Stimulated activated CD4-positive, alpha-beta T cell treated with anti-CD3 and anti-CD28 coated beads, Interleukin-4, amount 100 ng/mL, for 48 hours (primary cell): ENCODE measurements around the gene RAB7A.

Experiments used
- DNase-seq, 2 donors: peaks; one replicate each; pipeline ENCODE4 v3.0.0-alpha.2; 2020; ENCODE audit warnings: low read depth in 2 of 2

The RAB7A gene

GRCh38 chr3:128726023-128727016 lies at the start of gene RAB7A:
TSS of gene RAB7A (plus strand) at chr3:128726183. CDS start at chr3:128795368, 69,185 bp downstream.
- DNase-seq = peak; percentile 95 to 96

- no peak for DNase-seq
Observed at GRCh38 chr3:128679338-128679737, 46.6 kb upstream of the RAB7A start.

DNA sequence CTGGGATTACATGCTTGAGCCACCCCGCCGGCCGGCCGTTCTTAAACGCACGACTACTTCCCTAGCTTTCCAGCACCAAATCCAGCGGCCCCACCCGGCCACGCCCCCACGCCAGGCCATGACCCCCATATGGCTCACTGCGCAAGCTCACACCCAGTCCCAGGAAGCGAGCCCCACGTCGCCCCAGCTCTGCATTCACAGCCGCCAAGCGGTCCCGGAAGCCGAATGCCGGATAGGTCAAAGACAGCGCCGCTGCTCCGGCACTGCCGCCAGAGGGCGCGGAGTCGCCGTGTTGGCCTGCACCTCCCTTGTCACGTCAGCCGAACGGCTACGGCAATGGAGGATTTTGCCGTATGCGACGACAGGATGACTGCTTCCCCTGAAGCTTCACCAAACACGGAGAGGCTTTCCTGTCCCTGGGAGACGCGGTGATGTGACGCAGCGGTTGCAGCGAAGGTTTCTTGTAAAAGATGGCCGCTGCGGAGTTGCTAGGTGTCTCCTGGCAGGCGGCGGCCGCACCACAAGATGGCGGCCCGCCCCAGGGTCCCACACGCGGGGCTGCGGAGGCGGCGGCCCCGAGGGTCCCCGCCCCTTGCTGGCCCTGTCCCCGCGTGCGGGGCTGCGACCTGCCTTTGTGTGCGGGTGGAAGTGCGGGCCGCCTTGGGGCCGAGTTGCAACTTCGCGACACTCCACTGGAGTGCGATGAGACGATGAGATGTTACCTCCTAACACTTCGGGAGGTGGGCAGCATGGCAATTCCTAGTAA lies 45.2 kb upstream of the RAB7A start:
- peak; percentile 93 to 100 for DNase-seq

- no peak for DNase-seq
Observed at GRCh38 chr3:128681369-128681829, 44.6 kb upstream of the RAB7A start.

- no peak for DNase-seq
Observed at GRCh38 chr3:128683957-128684356, 42.0 kb upstream of the RAB7A start.

- DNase-seq = no peak
Observed at GRCh38 chr3:128684986-128685726, 40.8 kb upstream of the RAB7A start.

GRCh38 chr3:128686465-128686864 lies 39.5 kb upstream of the RAB7A start:
- no peak for DNase-seq

- DNase-seq = no peak
Observed at GRCh38 chr3:128689060-128689459, 36.9 kb upstream of the RAB7A start.

GRCh38 chr3:128693696-128694095 lies 32.3 kb upstream of the RAB7A start:
- no peak for DNase-seq

- no peak for DNase-seq
Observed at GRCh38 chr3:128697341-128697740, 28.6 kb upstream of the RAB7A start.

GRCh38 chr3:128698211-128699047 lies 27.6 kb upstream of the RAB7A start:
- DNase-seq = peak in 1 of 2 donors; percentile 17

DNA sequence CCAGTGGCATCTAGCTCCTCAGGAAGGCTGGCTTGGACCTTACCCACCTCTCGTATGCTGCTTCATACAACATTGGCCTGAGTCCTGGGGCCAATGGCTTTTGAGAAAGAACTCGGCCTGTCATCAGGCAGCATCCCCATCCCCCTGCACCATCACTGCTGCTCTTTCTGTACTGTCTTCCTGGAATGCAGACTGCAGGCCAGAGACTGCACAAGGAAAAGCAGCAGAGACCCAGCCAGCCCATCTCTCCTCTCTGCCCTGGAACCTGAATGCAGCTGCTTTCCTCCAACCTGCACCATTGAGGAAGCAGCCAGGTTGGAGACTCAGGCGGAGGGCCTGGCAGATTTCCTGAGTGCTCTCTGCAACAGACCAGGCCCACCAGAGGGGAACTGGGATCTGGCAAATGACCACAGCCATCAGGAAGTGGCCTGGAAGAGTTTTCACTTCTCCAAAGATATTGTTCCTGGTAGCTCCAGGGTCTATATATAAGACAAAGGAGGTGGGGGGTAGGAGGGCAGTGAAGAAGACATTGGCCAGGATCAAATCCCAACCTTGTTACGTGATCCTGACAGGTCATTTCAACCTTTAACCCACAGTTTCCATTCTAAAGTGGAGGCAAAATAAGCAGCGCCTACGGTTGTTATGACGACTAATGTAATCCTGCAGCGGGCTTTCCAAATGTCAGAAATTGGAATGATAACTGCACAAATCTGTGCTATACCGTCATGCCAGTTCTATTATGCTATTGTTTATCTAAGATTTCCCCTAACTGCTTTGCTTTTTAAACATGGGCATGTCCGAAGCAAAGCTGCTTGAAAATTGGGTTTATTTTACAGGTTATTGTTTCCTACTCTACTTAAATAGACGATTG lies 24.4 kb upstream of the RAB7A start:
- no peak for DNase-seq

- DNase-seq = no peak
Observed at GRCh38 chr3:128702391-128702790, 23.6 kb upstream of the RAB7A start.

DNA sequence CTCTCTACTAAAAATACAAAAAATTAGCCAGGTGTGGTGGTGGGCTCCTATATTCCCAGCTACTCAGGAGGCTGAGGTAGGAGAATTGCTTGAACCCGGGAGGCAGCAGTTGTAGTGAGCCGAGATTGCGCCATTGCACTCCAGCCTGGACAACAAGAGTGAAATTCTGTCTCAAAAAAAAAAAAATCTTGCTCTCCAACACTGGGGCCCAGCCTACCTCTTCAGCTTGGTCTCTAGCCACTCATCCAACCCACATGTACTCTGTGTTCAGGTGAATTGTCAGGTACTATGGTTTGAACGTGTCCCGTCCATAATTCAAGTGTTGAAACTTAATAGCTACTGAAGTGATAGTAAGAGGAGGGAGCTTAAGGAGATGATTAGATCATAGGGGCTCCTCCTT lies 22.4 kb upstream of the RAB7A start:
- DNase-seq = no peak

DNA sequence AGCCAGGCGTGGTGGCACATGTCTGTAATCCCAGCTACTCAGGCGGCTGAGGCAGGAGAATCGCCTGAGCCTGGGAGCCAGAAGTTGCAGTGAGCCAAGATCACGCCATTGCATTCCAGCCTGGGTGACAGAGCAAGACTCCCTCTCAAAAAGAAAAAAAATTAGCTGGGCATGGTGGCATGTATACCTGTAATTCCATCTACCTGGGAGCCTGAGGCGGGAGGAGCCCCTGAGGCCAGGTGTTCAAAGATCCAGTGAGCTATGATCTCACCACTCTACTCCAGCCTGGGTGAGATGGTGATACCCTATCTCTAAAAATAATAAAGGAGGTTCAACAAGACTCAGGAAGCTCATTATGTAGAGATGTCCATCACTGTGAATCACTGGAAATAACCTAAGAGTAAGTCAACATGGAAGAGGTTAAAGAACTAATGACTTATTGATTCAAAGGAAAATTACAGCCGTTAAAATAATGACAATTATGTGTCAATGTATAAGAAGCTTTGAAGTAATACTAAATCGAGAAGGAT lies 19.8 kb upstream of the RAB7A start:
- no peak for DNase-seq

DNA sequence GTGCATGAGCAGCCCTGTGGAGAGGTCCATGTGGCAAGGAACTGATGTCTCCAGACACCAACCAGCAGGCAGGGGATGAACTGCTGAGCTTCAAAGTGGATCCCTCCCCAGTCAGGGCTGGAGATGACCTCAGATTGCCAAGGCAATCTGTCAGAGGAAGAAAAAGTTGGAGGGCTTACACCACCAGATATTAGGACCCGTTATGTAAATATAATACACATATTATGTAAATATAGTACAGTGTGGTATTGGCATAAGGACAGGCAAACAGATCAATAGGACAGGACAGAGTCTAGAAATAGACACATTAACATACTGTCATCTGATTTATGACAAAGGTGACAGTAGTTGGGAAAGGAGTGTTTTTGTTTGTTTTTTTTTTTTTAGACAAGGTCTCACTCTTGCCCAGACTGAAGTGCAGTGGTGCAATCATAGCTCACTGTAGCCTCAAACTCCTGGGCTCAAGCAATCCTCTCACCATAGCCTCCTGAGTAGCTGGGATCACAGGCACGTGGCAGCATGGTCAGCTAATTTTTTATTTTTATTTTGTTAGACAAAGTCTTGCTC lies 18.0 kb upstream of the RAB7A start:
- no peak for DNase-seq

GRCh38 chr3:128709038-128709437 lies 16.9 kb upstream of the RAB7A start:
- no peak for DNase-seq

DNA sequence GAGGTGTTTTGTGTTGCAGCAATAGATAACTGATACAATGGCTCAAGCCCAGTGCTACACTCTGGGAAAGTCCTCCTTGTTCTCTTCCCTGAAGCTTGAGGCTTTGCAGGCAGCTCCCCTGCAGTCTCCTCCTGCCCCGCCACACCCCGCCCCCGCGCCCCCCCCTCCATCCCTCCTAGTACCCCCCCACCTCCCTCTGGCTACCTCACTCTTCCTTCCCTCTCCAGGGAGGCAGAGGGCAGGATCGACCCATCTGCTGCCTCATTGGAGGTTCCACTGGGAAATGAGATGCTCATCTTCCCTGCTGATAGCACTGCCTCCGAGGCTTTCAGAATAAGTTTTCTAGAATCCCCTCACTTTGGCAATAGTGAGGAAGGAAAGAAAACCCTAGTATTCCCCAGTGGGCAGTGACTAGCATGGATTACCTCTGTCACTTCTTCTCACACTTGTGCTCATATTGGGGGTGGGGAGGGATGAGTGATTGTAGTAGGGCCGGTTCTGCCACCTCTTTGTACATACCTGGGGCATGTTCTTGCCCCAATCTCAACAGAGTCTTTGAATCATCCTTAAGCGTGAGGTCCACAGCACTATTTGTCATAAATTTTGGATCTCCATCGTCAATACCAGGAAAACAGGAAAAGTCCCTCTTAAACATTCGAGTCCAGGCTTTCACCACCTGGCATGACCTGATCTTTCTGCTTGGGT lies 16.3 kb upstream of the RAB7A start:
- no peak for DNase-seq
